Natural killer cell (primary cell): ENCODE measurements around the gene SIGLEC6. TPM values are rescaled to one million over a fixed set of nuclear protein-coding genes. Genes with fewer than 3 reads are reported as not detected.

Experiments used
- ATAC-seq, 3 donors: fragments of 150-1000 bp in 2 of 3; fragments of 200-7000 bp in 1 of 3; cut with Tn5 transposase; 1 replicate in 1 of 3; 2 replicates in 2 of 3; pipeline ENCODE4 v1.10.0; 2021; ENCODE audit warnings: mild to moderate bottlenecking in 2 of 3, moderate library complexity in 2 of 3
- DNase-seq, 2 donors: peaks; one replicate each; pipeline versions ENCODE4 v3.0.0 to v3.0.0-alpha.2; 2013 to 2021; ENCODE audit warnings: mixed read lengths in 1 of 2
- H3K27ac ChIP-seq: one replicate; pipeline ENCODE4 v1.5.1; 2013; ENCODE audit warnings: mild to moderate bottlenecking, low read length
- H3K27me3 ChIP-seq: one replicate; pipeline ENCODE4 v1.6.1; 2013; ENCODE audit warnings: low read length; ENCODE audit not compliant: control insufficient read depth, insufficient read depth
- H3K36me3 ChIP-seq: one replicate; pipeline ENCODE4 v1.6.1; 2013; ENCODE audit warnings: low read length; ENCODE audit not compliant: control insufficient read depth, insufficient read depth
- H3K4me1 ChIP-seq: one replicate; pipeline ENCODE4 v1.6.1; 2013; ENCODE audit warnings: low read length; ENCODE audit not compliant: control insufficient read depth, insufficient read depth
- H3K4me3 ChIP-seq: one replicate; pipeline ENCODE4 v1.5.1; 2013; ENCODE audit warnings: low read length
- H3K9me3 ChIP-seq: one replicate; pipeline ENCODE4 v1.6.1; 2013; ENCODE audit warnings: low read length; ENCODE audit not compliant: control insufficient read depth, insufficient read depth
- H3K27ac Mint-ChIP-seq, 2 donors: one replicate each; pipeline ENCODE4 v1.8.0; 2022; ENCODE audit warnings: mild to moderate bottlenecking in 2 of 2, mixed read lengths in 2 of 2, moderate library complexity in 1 of 2
- H3K27me3 Mint-ChIP-seq, 2 donors: one replicate each; pipeline ENCODE4 v1.8.0; 2022; ENCODE audit warnings: low read depth in 2 of 2, mixed read lengths in 2 of 2
- H3K36me3 Mint-ChIP-seq: one replicate; pipeline ENCODE4 v1.8.0; 2022; ENCODE audit warnings: mixed read lengths
- H3K4me1 Mint-ChIP-seq, 2 donors: one replicate each; pipeline ENCODE4 v1.8.0; 2022; ENCODE audit warnings: mixed read lengths in 2 of 2
- H3K4me3 Mint-ChIP-seq: one replicate; pipeline ENCODE4 v1.8.0; 2022; ENCODE audit warnings: mild to moderate bottlenecking, moderate library complexity, mixed read lengths
- H3K9me3 Mint-ChIP-seq, 2 donors: one replicate each; pipeline ENCODE4 v1.8.0; 2022; ENCODE audit warnings: mixed read lengths in 2 of 2
- CTCF ChIP-seq: fragments of 200-600 bp; IDR thresholded peaks from one replicate; pipeline ENCODE4 v1.8.0; 2022; ENCODE audit warnings: antibody characterized with exemption
- WGBS: methylation state at CpG from one replicate; pipeline ENCODE4 v1.1.7; 2013; ENCODE audit warnings: missing lambda C conversion rate; ENCODE audit not compliant: insufficient coverage; 5-methylcytosine and 5-hydroxymethylcytosine counted together
- intact Hi-C: fragments of 100-400 bp; cut with micrococcal nuclease; formaldehyde crosslinking; loops from one replicate; pipeline ENCODE4 v1.14.2; 2022
- total RNA-seq, 4 donors: library from RNA; stranded (reverse); fragments of 120-200 nt in 1 of 4; gene quantifications; one replicate each; pipeline versions ENCODE4 v1.2.3 to v1.2.4, GENCODE V29; 2013 to 2022

Gene SIGLEC6
- total RNA-seq, 3 donors from 2014 or later (not counting 1 experiment from before 2014, with no cell fraction given): 0.25 to 2.4 (median 0.59) TPM

- WGBS: 81% methylated on average over 9 of the region's 9 CpGs
- no peaks in the 10 kb centered on the region for H3K9me3 Mint-ChIP-seq
- H3K27ac Mint-ChIP-seq: no peak overlapping the region
- DNase-seq (no peak), ATAC-seq (no peak)
- H3K27me3 Mint-ChIP-seq: peaks cover 8 to 41% of the 10 kb centered on the region in 2 donors
- H3K36me3 Mint-ChIP-seq: no peaks in the 10 kb centered on the region
- no peaks in the 10 kb centered on the region for H3K4me1 ChIP-seq
- H3K4me1 Mint-ChIP-seq: peaks cover 0 to 7% of the 10 kb centered on the region in 2 donors
- H3K4me3 ChIP-seq: no peak overlapping the region
- peaks cover 2% of the 10 kb centered on the region for H3K27me3 ChIP-seq
- TF ChIP-seq CTCF: no peak
- H3K27ac ChIP-seq: no peak overlapping the region
- H3K9me3 ChIP-seq: no peaks in the 10 kb centered on the region
- no peak overlapping the region for H3K4me3 Mint-ChIP-seq
- intact Hi-C loops: loop anchor here (5.0 kb wide), 2 partner anchors 49 to 166 kb away; no protein-coding TSS in a partner anchor
- no peaks in the 10 kb centered on the region for H3K36me3 ChIP-seq
Observed at GRCh38 chr19:51470966-51471365, 60.5 kb downstream of the SIGLEC6 start.

- Histone ChIP-seq H3K4me1 (no peaks in the 10 kb centered on the region), H3K4me3 (no peak overlapping the region), H3K36me3 (no peaks in the 10 kb centered on the region), H3K27ac (no peak overlapping the region), H3K9me3 (no peaks in the 10 kb centered on the region), H3K27me3 (peaks cover 4% of the 10 kb centered on the region)
- intact Hi-C loops: loop anchor here (5.0 kb wide), 2 partner anchors 47 to 168 kb away; no protein-coding TSS in a partner anchor
- WGBS: 85% methylated on average over 1 of the region's 1 CpG
- TF ChIP-seq CTCF: no peak
- Mint-ChIP-seq H3K4me3 (no peak overlapping the region), H3K9me3 (no peaks in the 10 kb centered on the region), H3K36me3 (no peaks in the 10 kb centered on the region), H3K27me3 (peaks cover 14 to 50% of the 10 kb centered on the region in 2 donors), H3K27ac (no peak overlapping the region), H3K4me1 (peaks cover 0 to 7% of the 10 kb centered on the region in 2 donors)
- ATAC-seq (no peak), DNase-seq (no peak)
Observed at GRCh38 chr19:51469629-51470028, 61.8 kb downstream of the SIGLEC6 start.

GRCh38 chr19:51469162-51469561, 62.3 kb downstream of the SIGLEC6 start:
- Mint-ChIP-seq H3K27ac (no peak overlapping the region), H3K9me3 (no peaks in the 10 kb centered on the region), H3K27me3 (peaks cover 14 to 50% of the 10 kb centered on the region in 2 donors), H3K36me3 (no peaks in the 10 kb centered on the region), H3K4me3 (no peak overlapping the region), H3K4me1 (peaks cover 3 to 7% of the 10 kb centered on the region in 2 donors)
- Histone ChIP-seq H3K27me3 (peaks cover 4% of the 10 kb centered on the region), H3K36me3 (no peaks in the 10 kb centered on the region), H3K4me3 (no peak overlapping the region), H3K4me1 (no peaks in the 10 kb centered on the region), H3K27ac (no peak overlapping the region), H3K9me3 (no peaks in the 10 kb centered on the region)
- ATAC-seq (no peak), DNase-seq (no peak)
- TF ChIP-seq CTCF: no peak
- intact Hi-C loops: no loop called here
- 39% methylated on average over 3 of the region's 4 CpGs for WGBS

GRCh38 chr19:51468545-51468920, 62.9 kb downstream of the SIGLEC6 start:
- H3K4me1 ChIP-seq: peaks cover 1% of the 10 kb centered on the region
- no peaks in the 10 kb centered on the region for H3K9me3 ChIP-seq
- Mint-ChIP-seq H3K4me3 (no peak overlapping the region), H3K27ac (no peak overlapping the region), H3K27me3 (peaks cover 14 to 46% of the 10 kb centered on the region in 2 donors), H3K36me3 (no peaks in the 10 kb centered on the region), H3K4me1 (peaks cover 7% of the 10 kb centered on the region in 2 donors), H3K9me3 (no peaks in the 10 kb centered on the region)
- H3K4me3 ChIP-seq: no peak overlapping the region
- ATAC-seq: no peak
- no peak for TF ChIP-seq CTCF
- intact Hi-C loops: no loop called here
- H3K36me3 ChIP-seq: no peaks in the 10 kb centered on the region
- peaks cover 4% of the 10 kb centered on the region for H3K27me3 ChIP-seq
- DNase-seq: no peak
- WGBS: 91% methylated on average over 2 of the region's 2 CpGs
- no peak overlapping the region for H3K27ac ChIP-seq
